HG02885 (cell line): Measurements from ENCODE around the gene C7orf25.
A peak's percentile ranks its signal among the peaks of the same experiment; 100 is the strongest.
"Not testable (repeated sequence)": the region's sequence is repeated elsewhere in the genome, so short reads cannot be mapped to it uniquely, and the experiment has no call there.

ENCODE experiments used
- ATAC-seq: cut with Tn5 transposase; IDR thresholded peaks from one replicate; pipeline ENCODE4 v1.9.1; 2021; ENCODE audit warnings: mild to moderate bottlenecking; ENCODE audit not compliant: unreplicated experiment, poor library complexity

C7orf25 gene

DNA sequence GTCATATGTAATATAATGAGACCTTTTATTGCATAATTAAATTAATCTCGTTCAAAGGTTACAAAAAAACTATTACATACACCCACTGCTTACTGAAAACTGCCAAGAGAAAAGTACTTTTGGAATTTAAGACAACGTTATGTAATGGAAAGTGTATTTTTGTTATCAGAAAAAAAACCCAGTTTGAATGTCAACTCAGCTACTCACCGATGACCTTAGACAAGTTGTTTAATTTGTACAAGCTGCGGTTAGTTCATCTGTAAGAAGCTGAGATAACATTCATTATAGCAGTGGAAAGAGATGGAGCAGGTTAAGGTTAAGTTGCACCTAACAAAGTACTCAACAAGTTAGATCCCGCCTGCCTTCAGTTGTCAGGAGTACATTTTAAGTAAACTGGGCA is 19.0 kb upstream of the C7orf25 start:
- ATAC-seq: no peak

DNA sequence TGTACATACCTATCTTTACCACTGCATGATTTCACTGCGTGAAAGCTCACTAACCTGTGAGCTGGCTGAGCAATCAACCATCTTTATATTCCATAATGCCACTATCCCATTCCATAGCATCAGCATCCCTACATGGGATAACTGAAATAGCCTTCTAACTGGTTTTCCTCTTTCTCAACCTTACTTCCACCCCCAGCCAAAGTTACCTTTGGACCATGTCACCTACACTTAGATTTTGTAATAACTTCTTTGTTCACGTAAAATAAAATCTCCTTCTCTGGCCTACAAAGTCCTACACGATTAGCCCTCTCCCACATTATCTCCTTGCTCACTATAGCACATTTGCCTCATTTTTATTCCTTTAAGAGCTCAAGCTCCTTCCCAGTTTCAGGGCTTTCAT is 17.6 kb upstream of the C7orf25 start:
- ATAC-seq: no peak

DNA sequence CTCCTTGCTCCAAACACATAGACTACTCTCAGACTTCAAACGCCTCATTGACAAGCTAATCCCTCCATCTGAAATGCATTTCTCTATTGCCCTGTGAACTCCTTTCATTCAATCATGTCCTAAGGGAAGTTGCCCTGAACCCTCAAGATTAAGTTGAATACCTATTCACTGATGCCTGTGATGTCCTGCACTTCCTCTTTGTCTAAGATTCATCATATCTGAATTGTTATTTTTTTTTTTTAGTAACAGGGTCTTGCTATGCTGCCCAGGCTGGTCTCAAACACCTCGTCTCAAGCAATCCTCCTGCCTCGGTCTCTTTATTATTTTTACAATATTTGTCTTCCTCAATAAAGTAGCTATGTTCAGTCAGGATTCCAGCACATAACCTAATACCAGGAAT is 16.9 kb upstream of the C7orf25 start:
- no peak for ATAC-seq

DNA sequence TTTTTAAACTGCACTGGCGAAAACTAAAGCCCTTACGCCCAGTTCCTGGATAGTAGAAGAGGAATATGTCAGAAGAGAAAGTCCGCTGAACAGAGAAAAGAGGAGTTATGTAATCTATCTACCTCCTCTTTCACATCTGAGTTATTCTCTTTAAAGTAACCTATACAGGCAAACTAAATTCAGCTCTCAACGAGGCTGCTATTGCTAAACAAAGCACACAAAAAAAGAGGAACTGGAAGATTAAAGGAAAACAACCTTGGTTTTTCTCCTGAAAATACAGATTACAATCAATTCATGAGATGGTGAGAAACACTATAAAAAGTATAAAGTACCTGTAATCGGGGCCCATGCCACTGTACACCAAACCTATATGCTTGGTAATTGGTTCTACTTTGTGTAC is 14.3 kb upstream of the C7orf25 start:
- ATAC-seq: no peak

DNA sequence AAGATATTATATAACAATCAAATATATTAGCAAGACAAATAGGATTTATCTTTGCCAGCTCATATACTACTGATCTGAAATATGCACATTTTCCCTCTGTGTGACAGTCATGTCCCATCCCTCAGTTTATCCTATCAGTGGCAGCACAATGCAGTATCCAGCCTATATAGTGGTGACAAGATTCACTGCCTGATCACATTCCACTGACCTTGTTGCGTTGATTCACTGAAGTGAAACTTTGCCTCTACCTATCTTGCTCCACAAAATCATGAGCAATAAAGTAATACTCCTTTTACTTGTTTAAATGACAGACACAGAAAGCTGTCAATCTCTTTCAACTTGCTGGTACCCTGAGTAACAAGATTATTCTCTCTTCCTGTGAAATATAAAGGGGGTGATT is 13.8 kb upstream of the C7orf25 start:
- no peak for ATAC-seq

DNA sequence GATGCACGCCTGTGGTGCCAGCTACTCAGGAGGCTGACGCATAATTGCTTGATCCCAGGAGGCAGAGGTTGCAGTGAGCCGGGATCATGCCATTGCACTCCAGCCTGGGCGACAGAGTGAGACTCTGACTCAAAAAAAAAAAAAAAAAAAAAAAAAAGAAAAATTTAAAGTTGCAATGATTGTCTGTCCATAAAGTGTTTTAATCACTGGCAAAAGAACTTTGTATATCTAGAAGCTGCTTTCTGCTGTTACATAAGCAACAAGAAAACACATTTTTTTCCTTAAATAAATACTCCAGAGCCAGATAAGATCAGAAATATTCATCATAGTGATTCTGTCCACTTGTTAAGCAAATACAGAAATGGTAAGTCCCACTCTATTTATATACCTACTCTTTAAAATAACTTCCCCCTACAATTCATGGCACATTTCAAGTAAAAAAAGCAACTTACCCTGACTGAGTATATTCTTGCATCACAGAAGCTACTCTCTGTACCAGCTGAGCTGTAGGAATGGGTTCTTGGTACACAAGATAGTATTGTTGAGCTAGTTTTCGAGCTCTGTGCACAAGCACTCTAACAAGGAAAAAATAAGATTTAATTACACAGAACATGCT is 12.5 kb upstream of the C7orf25 start:
- ATAC-seq: peak; percentile 53

DNA sequence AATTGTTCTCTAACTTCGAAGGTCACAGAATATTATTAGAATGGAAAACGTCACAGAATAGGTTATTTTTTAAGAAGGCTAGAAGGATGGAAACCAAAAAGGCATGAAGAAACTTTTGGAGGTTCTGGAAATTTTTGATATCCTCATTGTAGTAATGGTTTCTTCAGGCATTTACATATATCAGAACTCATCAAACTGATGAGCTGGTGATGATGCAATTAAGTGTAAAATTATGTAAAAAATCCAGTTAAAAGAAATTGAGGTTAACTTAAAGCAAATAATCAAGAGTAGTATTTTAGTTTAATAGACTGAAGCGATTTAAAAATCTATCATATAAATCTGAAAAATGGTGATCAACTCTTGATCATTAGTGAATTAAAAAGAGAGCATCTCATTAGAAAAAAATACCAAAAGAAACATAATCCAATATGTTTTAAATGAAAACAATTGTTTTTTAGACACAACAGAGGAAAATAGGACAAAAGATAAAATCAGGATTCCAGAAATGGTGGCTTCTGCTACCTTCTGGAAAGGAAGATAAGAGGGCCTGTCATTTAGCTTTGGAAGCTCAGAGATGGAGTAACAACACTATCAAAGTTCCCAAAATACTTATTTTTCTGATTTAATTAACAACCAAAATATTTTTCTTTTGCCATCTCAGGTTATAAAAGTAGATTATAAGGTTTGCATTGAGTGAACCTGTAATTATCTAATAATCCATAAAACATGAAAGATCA is 10.3 kb upstream of the C7orf25 start:
- no peak for ATAC-seq

DNA sequence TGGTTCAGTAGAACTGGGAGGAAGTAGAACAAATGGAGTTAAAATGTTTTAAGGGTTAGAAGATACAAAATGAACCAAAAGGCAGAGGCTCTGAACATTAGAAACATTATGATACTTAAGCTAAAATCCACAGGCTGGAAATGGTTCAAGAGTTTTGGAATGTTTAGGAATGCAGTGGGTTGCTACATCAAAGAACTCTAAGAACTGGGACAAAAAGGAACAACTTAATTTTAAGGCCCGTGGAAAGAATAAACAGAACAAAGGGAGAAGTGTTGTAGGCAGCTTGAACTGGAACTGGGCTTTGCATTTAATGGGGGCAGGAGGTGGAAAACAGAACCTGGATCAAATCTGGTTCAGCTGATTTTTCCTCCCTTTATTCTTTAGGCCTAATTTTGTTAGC is 3.5 kb upstream of the C7orf25 start:
- no peak for ATAC-seq

DNA sequence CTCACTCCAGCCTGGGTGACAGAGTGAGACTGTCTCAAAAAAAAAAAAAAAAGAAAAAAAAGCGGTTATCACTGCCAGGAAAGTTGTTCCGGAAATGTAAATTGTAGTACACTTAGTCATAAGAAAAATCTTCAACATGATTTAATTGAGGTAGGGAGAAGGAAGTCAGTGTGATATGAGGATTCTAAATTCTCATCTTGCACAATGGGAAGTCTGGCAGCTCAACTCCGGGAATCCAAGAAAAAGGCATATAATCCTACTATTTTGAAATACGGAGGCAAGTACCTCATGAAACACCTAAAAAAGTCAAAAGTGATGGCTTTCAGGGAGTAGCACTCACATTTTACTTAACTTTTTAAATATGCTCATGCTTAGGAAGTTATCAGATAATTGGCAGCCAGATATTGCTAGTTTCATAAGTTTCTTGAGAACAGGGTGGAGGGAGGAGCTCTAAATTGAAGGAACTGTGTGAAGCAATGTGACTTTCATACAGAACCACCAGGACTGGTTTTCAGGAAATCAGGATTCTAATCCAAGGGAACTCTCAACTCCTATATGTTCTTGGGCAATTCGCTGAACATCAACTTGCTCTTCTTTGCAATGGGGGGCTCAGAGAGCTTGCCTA is 2.7 kb upstream of the C7orf25 start:
- ATAC-seq: no peak

DNA sequence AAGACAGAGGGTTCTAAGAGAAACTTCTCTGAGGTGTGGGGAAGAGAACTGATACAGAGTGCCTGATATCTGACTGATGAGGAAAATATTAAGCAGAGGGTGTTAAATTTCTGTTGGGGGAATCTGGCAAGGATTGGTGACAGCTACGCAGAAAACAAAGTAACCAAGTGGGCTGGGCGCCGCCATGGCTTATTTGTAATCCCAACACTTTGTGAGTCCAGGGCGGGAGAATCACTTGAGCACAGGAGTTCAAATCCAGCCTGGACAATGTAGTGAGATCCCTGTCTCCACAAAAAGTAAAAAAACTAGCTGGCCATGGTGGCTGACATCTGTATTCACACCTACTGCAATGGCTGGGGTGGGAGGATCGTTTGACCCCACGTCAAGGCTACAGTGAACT is 2.1 kb upstream of the C7orf25 start:
- no peak for ATAC-seq

DNA sequence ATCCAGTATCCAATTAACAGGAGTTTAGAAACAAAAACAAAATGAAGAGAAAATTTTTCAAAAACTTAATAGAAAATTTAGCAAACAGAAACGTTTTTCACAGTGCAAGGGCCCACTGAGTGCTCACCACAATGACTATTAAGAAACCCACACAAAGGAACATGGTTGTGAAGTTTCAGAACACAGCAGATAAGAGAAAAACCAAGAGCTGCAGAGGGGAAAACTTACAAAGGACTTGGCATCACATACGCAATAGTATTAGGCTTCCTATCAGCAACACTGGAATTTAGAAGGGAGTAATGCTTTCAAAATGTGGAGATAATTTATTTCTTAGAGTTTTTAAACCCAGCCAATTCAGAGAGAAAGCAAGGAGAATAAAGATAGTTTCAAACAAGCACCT is 1.7 kb upstream of the C7orf25 start:
- no peak for ATAC-seq

DNA sequence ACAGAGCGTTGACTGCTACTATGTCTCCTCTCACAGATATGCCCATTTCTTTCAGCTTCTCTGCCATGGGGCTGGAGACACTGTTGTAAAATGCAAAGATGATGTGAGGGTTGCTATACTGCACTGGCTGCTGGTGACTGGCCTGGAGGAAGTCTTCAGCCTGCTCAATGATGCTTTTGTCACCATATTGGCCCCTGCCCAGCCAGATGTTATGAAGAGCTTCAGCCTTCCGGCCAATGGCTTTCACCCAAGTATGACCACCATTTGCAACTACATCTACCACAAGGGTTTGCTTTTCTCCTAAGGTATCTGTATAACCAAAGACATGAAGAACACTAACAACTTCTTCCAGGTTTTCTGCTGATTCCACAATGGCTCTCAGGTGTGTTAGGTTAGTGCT is 1.6 kb downstream of the C7orf25 start:
- ATAC-seq: no peak

DNA sequence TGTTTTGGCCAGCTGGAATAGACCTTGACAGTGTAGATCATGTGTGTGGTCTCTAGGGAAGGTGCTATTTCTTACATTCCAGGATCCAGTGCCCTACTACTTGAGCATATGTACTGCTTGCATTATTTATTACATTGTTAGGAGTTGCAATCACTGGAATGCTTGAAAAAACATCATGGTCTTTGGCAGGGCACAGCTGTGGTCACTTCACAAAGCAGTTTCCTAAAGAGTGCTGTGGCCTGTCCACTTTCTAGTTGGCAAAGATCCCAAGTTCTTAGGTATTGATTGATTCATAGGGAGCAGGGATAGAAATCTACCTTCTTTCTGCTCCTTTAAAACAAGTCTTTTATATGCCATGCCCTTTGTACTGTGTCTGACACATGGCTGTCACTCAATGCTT is 4.6 kb downstream of the C7orf25 start:
- ATAC-seq: no peak

DNA sequence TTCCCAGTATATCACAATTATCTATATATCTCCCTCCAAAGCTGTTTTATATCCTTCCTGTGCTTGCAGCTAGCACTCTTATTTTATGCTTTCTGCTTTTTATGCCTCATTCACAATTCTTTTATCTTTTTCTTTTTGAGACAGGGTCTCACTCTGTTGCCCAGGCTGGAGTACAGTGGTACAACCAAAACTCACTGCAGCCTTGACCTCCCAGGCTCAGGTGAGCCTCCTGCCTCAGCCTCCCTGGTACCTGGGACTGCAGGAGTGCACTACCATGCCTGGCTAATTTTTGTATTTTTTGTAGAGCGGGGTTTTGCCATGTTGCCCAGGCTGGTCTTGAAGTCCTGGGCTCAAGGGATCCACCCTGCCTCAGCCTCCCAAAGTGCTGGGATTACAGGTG is 5.7 kb downstream of the C7orf25 start:
- ATAC-seq: no peak

DNA sequence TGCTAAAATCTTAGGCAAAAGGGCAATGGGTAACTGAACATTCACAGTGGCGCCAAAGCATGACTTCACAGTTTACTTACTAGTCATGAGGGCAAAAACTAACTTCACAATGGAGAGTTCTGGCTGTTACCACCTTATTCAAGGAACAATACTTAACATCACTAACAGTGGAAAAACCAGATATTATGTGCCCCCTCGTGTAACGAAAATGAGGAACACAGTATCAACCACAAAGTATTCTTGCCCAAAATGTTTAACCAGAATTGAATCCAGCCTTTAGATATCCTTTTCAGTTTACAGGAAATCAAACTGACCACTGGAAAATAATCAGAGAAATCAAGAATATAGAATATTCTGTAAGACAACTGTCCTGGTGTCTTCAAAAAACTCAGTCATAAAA is 9.5 kb downstream of the C7orf25 start:
- ATAC-seq: no peak

DNA sequence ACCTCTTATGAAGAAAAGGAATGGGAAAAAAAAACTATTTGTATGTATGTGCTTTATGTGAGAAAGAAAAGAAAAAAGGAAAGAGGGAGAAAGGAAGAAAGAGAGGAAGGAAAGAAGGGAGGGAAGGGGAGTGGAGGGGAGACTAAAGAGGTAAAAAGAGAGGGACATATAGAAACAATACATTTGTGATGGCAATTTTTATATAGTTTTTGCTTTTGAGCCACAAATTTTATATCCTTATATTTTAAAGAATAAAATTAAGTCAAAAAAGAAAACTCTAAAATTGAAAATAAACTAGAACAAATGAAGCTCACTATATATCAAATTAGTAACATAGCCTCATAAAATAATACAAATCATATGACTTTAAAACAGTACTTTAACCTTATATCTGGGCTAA is 11.0 kb downstream of the C7orf25 start:
- ATAC-seq: no peak

DNA sequence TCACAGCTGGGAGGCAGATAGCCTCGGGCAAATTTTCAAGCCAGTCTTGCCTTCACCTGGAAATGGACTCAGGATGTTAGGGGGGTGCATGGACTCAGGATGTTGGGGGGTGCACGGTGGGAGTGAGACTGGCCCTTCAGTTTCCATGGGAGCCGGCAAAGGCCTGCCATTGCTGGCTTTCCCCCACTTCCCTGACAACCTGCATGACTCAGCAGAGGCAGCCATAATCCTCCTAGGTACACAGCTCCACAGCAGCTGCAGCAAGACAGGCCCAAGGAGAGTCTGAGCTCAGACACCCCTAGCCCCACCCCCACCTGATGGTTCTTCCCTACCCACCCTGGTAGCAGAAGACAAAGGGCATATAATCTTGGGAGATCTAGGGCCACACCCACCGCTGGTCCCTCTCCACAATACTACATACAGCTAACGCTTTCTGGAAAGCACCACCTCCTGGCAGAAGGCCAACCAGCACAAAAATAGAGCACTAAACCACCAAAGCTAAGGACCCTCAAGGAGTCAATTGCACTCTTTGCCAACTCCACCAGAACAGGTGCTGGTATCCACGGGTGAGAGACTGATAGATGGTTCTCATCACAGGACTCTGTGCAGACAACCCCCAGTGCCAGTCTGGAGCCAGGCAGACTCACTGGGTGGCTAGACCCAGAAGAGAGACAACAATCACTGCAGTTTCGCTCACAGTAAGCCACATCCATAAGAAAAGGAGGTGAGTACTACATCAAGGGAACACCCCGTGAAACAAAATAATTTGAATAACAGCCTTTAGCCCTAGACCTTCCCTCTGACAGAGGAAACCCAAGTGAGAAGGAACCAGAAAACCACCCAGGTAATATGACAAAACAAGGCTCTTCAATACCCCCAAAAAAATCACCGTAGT is 18.3 kb downstream of the C7orf25 start:
- no peak for ATAC-seq

DNA sequence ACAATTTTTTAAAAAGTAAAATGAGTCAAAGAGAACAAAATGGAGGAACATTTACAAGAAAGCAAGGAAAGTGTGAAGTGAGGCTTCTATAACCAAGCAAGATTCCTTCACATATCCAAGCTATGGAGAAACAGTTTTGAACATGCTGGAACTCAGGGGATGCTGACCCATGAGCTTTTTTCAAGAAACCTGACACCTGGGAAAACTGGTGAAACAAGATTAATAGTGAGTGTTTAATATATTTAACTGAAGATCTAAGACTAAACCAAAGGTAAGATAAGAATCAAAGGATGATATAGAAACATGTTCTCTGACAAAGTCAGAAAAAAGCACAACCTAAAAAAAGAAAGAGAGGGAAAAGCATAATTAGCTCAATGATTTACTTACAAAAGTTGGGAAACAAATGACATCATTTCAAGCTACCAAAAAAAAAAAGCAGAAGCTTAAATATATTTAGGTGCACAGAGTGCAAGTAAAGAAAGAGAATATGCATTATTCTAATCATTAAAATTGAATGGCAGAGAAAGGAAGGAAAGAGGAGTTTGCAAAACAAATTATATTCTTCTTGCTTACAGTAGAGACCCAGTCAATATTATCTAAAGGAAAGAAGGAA is 24.9 kb downstream of the C7orf25 start:
- no peak for ATAC-seq

DNA sequence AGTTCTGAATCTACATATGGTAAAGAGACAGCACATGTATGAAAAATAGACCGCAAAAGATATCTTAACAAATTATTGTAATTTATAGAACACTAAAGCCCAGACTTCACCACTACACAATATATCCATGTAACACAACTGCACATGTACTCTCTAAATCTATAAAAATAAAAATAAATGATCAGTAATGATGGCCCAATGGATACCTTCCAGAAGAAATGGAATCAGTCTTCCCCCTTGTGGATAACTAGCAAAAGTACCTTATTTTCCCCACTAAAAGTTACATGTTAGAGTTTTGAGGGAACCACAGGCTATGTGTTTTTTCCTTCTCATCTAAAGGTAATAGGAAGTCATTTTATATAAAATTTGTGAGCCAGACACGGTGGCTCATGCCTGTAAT is 25.7 kb downstream of the C7orf25 start:
- no peak for ATAC-seq

DNA sequence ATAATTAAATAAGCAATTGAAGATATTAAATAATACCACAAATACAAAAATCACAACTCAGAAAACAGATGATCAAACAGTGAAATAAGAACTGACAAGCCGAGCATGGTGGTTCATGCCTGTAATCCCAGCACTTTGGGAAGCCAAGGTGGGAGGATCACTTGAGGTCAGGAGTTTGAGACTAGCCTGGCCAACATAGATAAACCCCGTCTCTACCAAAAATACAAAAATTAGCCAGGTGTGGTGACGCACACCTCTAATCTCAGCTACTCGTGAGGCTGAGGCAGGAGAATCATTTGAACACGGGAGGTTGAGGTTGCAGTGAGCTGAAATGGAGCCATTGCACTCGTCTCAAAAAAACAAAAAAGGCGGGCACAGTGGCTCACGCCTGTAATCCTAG is 26.7 kb downstream of the C7orf25 start:
- ATAC-seq: not testable (repeated sequence)
